Endometrium (tissue), 2 donors: ENCODE measurements around the gene HTRA3.

Source experiments
- FAIRE-seq: peaks from 2 replicates; lab custom pipeline; 2012; peaks lifted over from hg19 to GRCh38; lab: Jason Lieb, UNC
- donor health status: control.
- donor health status: control.

The HTRA3 gene

DNA sequence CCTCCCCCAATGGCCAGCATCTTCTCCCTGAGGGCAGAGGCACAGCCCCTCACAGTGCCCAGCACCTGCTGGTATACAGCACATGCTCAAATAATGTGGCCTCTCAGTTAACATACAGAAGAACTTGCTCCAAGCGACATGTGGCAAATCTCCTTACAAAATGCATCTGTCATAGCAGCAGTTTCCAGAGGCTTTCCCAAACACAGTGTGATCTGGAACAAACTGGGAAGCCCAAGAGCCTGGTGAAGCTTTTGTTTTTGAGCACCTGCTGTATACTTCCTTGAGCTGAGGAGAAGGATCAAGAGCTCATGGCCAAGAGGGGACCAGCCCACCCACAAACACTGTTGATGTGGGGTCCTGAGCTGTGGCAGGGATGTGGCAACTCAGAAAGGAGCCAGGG lies 34.8 kb upstream of the HTRA3 start:
- no peak for FAIRE-seq

DNA sequence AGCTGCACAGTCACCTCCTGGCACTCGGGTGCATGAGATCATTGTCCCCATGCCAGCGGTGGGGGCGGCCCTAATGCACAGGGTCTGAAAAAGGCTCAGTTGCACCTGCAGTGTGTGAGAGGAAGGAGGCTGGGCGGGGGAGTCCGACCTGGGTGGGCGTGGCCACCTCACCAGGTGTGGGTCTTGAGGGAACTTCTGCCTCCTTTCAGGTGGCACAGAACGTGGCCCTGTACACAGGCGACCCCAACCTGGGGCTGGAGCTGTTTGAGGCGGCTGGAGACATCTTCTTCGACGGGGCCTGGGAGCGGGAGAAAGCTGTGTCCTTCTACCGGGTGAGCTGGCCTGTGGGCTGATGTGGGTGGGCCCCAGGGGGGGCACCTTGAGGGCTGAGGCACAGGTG lies 34.3 kb upstream of the HTRA3 start:
- no peak for FAIRE-seq

DNA sequence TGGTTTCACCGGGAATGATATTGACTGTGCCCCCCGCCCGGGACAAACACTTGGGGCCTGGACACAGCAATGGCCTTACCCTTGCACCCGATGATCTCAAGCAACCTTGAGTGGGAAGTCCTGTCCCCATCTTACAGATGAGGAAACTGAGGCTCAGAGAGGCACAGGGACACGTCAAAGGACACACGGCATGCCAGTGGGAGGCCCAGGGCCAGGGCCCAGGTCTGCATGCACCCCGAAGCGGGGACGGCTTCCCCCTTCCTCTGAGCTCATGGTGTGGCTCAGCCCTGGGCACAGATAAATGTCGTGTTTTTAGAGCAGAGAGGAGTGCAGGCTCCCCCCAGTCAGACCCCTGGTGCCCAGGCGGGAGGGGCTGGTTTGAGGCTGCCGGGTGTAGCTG lies 33.9 kb upstream of the HTRA3 start:
- FAIRE-seq, result no peak

DNA sequence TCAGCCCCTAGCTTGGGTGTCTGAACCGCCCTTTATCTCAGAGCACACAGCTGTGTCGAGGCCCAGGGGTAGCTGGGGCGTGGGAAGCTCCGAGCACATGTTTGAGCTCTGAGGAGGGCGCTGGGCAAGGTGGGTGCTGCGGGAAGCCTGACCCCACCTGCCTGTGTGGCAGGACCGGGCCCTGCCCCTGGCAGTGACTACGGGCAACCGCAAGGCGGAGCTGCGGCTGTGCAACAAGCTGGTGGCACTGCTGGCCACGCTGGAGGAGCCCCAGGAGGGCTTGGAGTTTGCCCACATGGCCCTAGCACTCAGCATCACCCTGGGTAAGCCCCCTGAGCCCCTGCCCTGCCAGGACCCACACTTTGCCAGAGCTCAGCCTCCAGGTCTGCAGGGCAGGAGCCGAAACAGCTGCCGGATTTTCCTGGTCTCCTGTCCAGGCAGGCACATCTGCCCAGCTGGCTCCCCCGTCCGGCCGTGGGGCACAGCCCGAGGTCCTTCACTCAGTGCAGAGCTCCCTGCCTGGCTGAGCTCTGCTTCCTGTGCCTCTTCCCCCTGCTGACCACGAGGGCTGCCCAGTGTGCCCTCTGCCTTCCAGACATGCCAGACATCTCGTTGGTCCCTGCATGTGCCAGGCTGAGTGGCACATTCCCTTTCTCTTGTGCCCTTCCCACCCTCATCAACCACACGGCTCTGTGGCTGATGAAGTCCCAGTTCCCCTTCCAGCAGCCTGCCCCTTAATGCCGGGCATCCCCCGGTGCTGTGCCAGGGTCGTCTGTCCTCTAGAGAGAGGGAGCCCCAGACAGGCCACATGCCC lies 33.2 kb upstream of the HTRA3 start:
- no peak for FAIRE-seq

DNA sequence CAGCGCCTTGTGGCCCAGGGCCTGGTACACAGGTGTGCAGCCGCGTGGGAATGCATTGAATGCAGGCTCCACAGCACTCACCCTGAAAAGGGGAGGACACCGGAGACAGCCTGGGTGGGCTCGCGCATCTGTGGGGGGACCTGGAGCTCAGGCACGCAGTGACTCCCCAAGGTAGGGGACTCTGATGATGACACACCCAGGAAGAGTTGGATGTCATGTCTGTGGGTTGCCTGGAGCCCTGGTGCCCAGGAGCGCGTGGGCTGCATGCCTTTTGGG lies 32.7 kb upstream of the HTRA3 start:
- no peak for FAIRE-seq

DNA sequence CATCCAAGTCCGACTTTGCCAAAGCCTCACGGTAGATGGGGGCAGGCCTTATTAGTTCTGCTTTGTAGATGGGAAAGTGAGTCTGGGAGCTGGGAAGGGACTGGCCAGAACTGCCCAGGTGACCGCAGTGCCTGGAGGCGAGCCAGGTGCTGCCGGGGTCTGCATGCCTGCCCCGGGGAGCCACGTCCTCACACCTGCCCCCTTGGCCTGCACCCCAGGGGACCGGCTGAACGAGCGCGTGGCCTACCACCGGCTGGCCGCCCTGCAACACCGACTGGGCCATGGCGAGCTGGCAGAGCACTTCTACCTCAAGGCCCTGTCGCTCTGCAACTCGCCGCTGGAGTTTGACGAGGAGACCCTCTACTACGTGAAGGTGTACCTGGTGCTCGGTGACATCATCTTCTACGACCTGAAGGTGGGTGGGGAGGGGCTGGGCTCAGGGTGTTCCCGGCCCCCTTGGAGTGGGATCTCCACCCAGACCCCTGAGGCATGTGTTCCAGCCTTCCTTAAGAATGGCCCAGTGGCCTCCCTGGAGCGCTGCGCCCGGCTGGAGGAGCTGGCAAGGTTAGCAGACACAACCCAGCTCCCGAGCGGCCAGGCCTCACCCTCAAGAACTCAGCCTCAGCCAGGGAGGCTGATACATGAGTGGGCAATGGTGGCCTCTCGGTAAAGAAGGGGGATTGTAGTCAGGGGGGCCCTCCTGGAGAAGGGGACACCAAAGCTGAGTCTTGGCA lies 32.1 kb upstream of the HTRA3 start:
- FAIRE-seq, result no peak

DNA sequence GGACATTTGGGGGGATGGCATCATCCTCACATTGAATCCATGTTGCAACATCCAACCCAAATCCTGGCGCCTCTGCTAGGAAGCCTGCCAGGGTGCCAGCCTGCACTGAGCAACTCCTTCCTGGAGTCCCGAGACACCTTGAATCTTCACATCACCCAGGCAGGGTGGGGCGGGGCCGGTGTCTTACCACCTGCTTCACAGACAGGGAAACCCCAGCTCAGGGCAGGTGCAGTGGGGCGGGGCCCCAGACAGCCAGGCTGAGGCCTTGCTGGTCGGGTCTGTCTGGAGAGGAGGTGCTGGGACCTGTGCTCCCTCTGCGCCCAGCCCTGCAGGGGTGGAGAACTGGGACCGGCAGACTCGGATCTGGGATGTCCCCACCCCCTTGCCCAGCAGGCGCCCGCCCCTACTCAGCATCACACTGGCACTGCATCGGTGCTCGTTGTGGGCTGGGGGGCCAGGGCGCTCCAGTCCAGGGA lies 31.5 kb upstream of the HTRA3 start:
- FAIRE-seq, result no peak

GRCh38 chr4:8238515-8239053 lies 31.0 kb upstream of the HTRA3 start:
- FAIRE-seq, result no peak

DNA sequence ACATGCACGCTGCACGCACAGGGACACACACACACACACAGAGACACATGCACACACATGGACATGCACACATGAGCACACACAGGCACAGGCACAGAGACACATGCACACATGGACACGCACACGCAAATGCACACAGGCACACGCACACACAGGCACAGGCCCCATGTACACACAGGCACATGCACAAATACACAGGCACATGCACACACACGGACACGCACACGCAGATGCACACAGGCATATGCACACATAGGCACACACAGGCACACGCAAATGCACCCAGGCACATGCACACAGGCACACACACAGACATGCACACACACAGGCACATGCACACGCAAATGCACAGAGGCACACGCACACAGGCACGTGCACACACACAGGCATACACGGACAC lies 30.3 kb upstream of the HTRA3 start:
- FAIRE-seq, result no peak

DNA sequence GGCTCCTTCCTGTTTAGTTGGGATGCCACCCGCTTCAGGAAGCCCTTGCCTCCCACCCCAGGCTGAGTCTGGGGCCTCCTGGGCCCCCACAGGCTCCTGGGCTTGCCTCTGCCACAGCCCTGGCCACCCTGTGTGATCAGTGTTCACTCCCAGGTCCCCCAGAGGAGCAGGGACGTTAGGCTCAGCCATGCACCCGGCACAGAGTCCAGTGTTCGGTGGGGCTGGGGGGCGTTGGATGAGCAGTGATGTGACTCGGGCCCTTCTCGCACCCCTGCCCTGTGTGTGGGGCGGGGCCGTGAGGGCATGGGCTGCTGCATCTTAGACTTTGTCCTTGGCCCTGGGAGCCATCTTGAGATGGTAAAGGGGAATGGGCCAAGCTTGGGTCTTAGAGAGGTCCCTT lies 29.9 kb upstream of the HTRA3 start:
- no peak for FAIRE-seq

- no peak for FAIRE-seq
Measured at GRCh38 chr4:8240211-8241041, 29.1 kb upstream of the HTRA3 start.

DNA sequence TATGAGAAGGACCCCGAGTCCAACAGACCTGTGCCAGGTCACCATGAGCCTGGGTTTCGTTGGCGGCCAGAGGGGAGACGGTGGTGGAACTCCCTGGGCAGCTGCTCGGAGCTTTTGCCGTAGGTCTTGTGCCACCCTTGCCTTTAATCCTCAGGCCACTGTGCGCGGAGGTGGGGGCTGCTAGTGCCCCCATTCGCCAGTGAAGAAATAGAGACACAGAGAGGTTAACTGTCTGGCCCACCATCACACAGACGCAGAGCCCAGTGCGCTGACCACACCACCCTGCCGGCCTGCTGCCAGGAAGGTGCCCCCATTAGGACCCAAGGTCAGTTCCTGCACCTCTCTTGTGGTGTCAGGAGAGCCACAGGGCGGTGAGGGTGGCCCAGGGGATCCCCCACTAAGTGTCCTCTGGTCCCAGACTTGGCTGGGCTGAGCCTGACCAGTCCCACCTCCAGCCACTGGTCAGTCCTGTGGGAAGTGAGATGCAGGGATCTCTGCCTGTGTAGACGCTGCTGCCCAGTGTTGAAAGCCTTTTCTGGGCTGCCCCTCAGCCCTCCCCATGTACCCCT lies 28.3 kb upstream of the HTRA3 start:
- no peak for FAIRE-seq

GRCh38 chr4:8241895-8242696 lies 27.5 kb upstream of the HTRA3 start:
- peak; percentile 58 for FAIRE-seq

DNA sequence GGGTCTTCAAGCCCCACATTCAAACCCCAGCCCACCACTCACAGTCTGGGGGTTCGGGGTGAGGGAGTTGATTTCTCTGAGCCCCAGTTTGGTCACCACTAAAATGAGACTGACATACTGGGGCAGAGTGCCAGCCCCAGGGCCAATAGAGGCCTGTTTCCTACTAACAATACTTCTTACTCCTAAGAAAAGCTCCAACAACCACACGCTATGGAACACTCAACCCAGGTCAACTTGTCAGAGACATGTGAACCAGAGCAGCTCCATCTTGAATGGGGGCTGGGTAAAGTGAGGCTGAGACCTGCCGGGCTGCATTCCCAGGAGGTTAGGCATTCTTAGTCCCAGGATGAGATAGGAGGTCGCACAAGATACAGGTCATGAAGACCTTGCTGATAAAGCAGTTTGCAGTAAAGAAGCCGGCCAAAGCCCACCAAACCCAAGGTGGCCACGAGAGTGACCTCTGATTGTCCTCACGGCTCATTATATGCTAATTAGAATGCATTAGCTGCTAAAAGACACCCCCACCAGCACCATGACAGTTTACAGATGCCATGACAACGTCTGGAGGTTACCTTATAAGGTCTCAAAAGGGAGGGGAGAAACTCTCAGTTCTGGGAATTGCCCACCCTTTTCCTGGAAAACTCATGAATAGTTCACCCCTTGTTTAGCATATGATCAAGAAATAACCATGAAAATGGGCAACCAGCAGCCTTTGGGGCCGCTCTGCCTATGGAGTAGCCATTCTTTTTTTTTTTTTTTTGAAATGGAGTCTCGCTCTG lies 26.6 kb upstream of the HTRA3 start:
- FAIRE-seq, result no peak

DNA sequence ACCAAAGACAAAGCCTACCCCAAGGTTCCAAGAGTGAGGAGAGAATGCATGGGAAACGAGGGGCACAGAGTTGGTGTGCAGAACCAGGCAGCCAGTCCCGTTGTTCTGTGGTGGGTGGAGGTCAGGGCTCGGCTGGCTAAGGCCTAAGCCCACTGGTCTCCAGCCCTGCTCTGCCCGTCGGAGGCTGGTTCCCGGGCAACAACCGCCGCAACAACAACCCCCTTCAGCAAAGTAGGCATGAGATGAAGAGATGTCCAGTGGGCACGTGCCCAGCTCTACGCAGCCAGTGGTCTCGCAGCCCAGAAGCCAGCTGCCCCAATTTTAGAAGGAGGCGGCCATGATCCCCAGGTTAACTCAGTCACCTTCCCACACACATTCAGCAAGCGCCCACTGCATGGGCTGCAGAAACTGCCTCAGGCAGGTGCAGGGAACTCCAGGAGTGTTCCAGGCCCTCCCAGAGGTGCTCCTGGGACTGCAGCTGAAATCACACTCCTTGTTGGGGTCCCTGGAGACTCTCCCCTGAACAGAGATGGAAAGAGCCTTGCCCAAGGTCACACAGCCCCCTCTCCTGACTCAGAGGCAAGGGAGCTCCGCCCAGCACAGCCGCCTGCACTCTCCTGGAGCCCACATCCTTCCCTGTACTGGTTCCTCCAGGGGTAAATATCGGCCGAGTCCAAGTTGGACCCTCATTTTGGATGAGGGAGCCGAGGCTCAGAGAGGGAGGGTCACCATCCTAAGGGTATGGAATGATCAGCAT lies 25.4 kb upstream of the HTRA3 start:
- no peak for FAIRE-seq

GRCh38 chr4:8244931-8245460 lies 24.6 kb upstream of the HTRA3 start:
- FAIRE-seq, result no peak

DNA sequence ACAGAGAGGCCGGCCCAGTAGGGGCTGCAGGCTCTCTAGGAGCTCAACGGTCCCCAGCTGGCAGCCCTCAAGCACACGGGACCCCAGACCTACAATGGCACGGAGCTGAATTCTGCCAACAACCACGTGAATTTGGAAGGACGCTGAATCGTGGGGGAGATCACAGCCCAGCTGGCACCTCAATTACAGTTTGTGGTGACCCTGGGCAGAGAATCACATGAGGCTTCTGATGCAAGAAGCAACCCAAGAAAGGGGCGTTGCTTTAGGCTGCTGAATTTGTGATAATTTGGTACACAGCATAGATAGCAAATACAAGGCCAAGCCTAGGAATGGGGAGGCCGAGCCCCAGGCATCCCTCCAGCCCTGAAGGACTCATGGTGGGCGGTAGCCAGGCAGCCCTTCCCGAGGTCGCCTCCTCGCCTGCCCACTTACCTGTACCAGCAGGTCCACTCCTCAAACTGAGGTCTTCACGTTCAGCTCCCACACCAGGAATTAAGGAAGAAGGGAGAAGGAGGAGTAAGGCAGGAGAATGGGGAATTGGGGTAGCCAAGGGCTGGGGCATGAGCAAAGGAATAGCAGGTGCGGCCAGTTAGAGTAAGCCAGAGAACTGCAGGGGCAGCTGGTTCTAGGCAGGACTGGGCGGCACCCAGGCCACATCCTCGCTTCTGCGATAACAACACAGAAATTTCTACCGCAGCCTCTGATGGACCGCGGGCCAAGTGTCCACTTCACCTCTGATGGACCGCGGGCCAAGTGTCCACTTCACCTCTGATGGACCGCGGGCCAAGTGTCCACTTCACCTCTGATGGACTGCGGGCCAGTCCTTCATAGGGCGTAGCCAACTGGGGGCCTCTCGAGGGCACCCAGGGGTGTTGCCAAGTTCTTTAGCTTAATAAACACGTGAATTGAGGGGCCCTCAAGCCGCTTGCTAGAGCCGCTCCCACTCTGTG lies 23.4 kb upstream of the HTRA3 start:
- no peak for FAIRE-seq
